H9 (cell line): ENCODE data around the gene SAFB. TPM values are rescaled to one million over a fixed set of nuclear protein-coding genes. Genes with fewer than 3 reads are reported as not detected.
A peak's percentile ranks its signal among the peaks of the same experiment; 100 is the strongest.

Experiments used
- DNase-seq: peaks from one replicate; pipeline ENCODE4 v3.0.0-alpha.2; 2017
- H2AFZ ChIP-seq: one replicate; pipeline ENCODE4 v1.6.1; 2013; ENCODE audit warnings: mild to moderate bottlenecking, low read length, control low read depth, moderate library complexity
- H2AK5ac ChIP-seq: 2 replicates; pipeline ENCODE4 v1.6.1; 2013; ENCODE audit warnings: low read length, control low read depth, mixed read lengths; ENCODE audit not compliant: insufficient read length
- H2BK120ac ChIP-seq: one replicate; pipeline ENCODE4 v1.6.1; 2013; ENCODE audit warnings: low read depth, mild to moderate bottlenecking, low read length, control low read depth, inconsistent platforms; ENCODE audit not compliant: poor library complexity, severe bottlenecking
- H2BK12ac ChIP-seq: 2 replicates; pipeline ENCODE4 v1.6.1; 2013; ENCODE audit warnings: low read length, control low read depth, mixed read lengths, low read depth; ENCODE audit not compliant: insufficient read length
- H2BK15ac ChIP-seq: 2 replicates; pipeline ENCODE4 v1.6.1; 2013; ENCODE audit warnings: low read depth, low read length, control low read depth
- H2BK20ac ChIP-seq: one replicate; pipeline ENCODE4 v1.6.1; 2013; ENCODE audit warnings: low read depth, mild to moderate bottlenecking, low read length, control low read depth, inconsistent platforms; ENCODE audit not compliant: poor library complexity, severe bottlenecking
- H2BK5ac ChIP-seq: 2 replicates; pipeline ENCODE4 v1.6.1; 2013; ENCODE audit warnings: low read length, control low read depth, mixed read lengths; ENCODE audit not compliant: insufficient read length
- H3K14ac ChIP-seq: 2 replicates; pipeline ENCODE4 v1.6.1; 2013; ENCODE audit warnings: low read length, control low read depth; ENCODE audit not compliant: insufficient read depth
- H3K18ac ChIP-seq: 2 replicates; pipeline ENCODE4 v1.6.1; 2013; ENCODE audit warnings: low read depth, mild to moderate bottlenecking, mixed read lengths, low read length, control low read depth; ENCODE audit not compliant: insufficient read length
- H3K23ac ChIP-seq: 2 replicates; pipeline ENCODE4 v1.6.1; 2013; ENCODE audit warnings: low read length, control low read depth, mixed read lengths, low read depth; ENCODE audit not compliant: insufficient read length
- H3K23me2 ChIP-seq: 2 replicates; pipeline ENCODE4 v1.6.1; 2013; ENCODE audit warnings: low read depth, mild to moderate bottlenecking, mixed read lengths, low read length, control low read depth; ENCODE audit not compliant: insufficient read length, poor library complexity, severe bottlenecking
- H3K27ac ChIP-seq: 2 replicates; pipeline ENCODE4 v1.5.1; 2013; ENCODE audit warnings: low read length, control low read depth, mixed read lengths, low read depth; ENCODE audit not compliant: insufficient read length
- H3K27me3 ChIP-seq: 2 replicates; pipeline ENCODE4 v1.6.1; 2013; ENCODE audit warnings: low read length, control low read depth, inconsistent platforms; ENCODE audit not compliant: insufficient read depth
- H3K4ac ChIP-seq: 2 replicates; pipeline ENCODE4 v1.6.1; 2013; ENCODE audit warnings: low read depth, mild to moderate bottlenecking, control low read depth, inconsistent platforms, low read length, moderate library complexity
- H3K4me1 ChIP-seq: 2 replicates; pipeline ENCODE4 v1.6.1; 2013; ENCODE audit warnings: low read length, control low read depth, inconsistent platforms; ENCODE audit not compliant: insufficient read depth
- H3K4me2 ChIP-seq: 2 replicates; pipeline ENCODE4 v1.6.1; 2013; ENCODE audit warnings: low read length, control low read depth, mixed read lengths; ENCODE audit not compliant: insufficient read length, insufficient read depth
- H3K56ac ChIP-seq: 2 replicates; pipeline ENCODE4 v1.6.1; 2013; ENCODE audit warnings: low read depth, mild to moderate bottlenecking, mixed read lengths, low read length, control low read depth; ENCODE audit not compliant: insufficient read length
- H3K79me1 ChIP-seq: 2 replicates; pipeline ENCODE4 v1.6.1; 2013; ENCODE audit warnings: low read depth, mild to moderate bottlenecking, moderate library complexity, low read length, control low read depth, inconsistent platforms; ENCODE audit not compliant: insufficient read depth, poor library complexity, severe bottlenecking
- H3K79me2 ChIP-seq: 2 replicates; pipeline ENCODE4 v1.6.1; 2013; ENCODE audit warnings: low read length, control low read depth, inconsistent platforms; ENCODE audit not compliant: insufficient read depth
- H3K9ac ChIP-seq: 2 replicates; pipeline ENCODE4 v1.6.1; 2013; ENCODE audit warnings: low read length, control low read depth, mixed read lengths; ENCODE audit not compliant: insufficient read length; ENCODE audit errors: extremely low read depth
- H3K9me3 ChIP-seq: one replicate; pipeline ENCODE4 v1.6.1; 2013; ENCODE audit warnings: low read depth, low read length, inconsistent platforms; ENCODE audit not compliant: control insufficient read depth
- H3T11ph ChIP-seq: one replicate; pipeline ENCODE4 v1.6.1; 2013; ENCODE audit warnings: mild to moderate bottlenecking, low read length, control low read depth, inconsistent platforms
- H4K20me1 ChIP-seq: one replicate; pipeline ENCODE4 v1.6.1; 2013; ENCODE audit not compliant: control insufficient read depth, insufficient read length, insufficient read depth
- H4K5ac ChIP-seq: 2 replicates; pipeline ENCODE4 v1.6.1; 2013; ENCODE audit warnings: low read depth, mild to moderate bottlenecking, mixed read lengths, low read length, control low read depth; ENCODE audit not compliant: insufficient read length
- H4K8ac ChIP-seq: replicated peaks from 2 replicates; pipeline ENCODE4 v1.6.1; 2013; ENCODE audit warnings: low read length, control low read depth, mixed read lengths, low read depth; ENCODE audit not compliant: insufficient read length
- H4K91ac ChIP-seq: 2 replicates; pipeline ENCODE4 v1.6.1; 2013; ENCODE audit warnings: low read depth, mild to moderate bottlenecking, moderate library complexity, mixed read lengths, low read length, control low read depth; ENCODE audit not compliant: insufficient read length
- H3K27ac Mint-ChIP-seq, 3 experiments: 2 replicates in 2 of 3; 3 replicates in 1 of 3; pipeline ENCODE4 v1.8.0; 2020 to 2021; ENCODE audit warnings: mixed read lengths in 3 of 3, mild to moderate bottlenecking in 1 of 3, moderate library complexity in 1 of 3
- H3K27me3 Mint-ChIP-seq: 2 replicates; pipeline ENCODE4 v1.8.0; 2021; ENCODE audit warnings: low read depth, mild to moderate bottlenecking, moderate library complexity, mixed read lengths
- H3K36me3 Mint-ChIP-seq, 3 experiments: 2 replicates in 2 of 3; 3 replicates in 1 of 3; pipeline ENCODE4 v1.8.0; 2020 to 2021; ENCODE audit warnings: low read depth in 3 of 3, mixed read lengths in 3 of 3; ENCODE audit not compliant: insufficient read depth in 1 of 3
- H3K4me1 Mint-ChIP-seq, 2 experiments: 2 replicates each; pipeline ENCODE4 v1.8.0; 2020; ENCODE audit warnings: mixed read lengths in 2 of 2
- H3K4me3 Mint-ChIP-seq, 2 experiments: 2 replicates in 1 of 2; 3 replicates in 1 of 2; pipeline ENCODE4 v1.8.0; 2020 to 2021; ENCODE audit warnings: mild to moderate bottlenecking in 2 of 2, mixed read lengths in 2 of 2, moderate library complexity in 1 of 2
- H3K9me3 Mint-ChIP-seq, 2 experiments: 2 replicates in 1 of 2; 3 replicates in 1 of 2; pipeline ENCODE4 v1.8.0; 2020; ENCODE audit warnings: mild to moderate bottlenecking in 2 of 2, mixed read lengths in 2 of 2, moderate library complexity in 1 of 2
- CTCF ChIP-seq: fragments of 200-600 bp; sonication (generic); conservative IDR thresholded peaks from 3 replicates; pipeline ENCODE4 v1.8.0; 2021; ENCODE audit warnings: antibody characterized with exemption, mild to moderate bottlenecking
- WGBS: extraction: QIAGEN DNeasy Blood & Tissue Kit; methylation state at CpG from one replicate; pipeline ENCODE4 v1.1.7; 2013; ENCODE audit warnings: missing lambda C conversion rate, low lambda C conversion rate, mixed read lengths; ENCODE audit not compliant: insufficient read length; ENCODE audit errors: extremely low coverage; 5-methylcytosine and 5-hydroxymethylcytosine counted together
- total RNA-seq: library from RNA; stranded (reverse); gene quantifications from 2 replicates; pipeline ENCODE4 v1.2.1, GENCODE V29; 2021

The SAFB gene
- total RNA-seq, 1 experiment from 2014 or later = 110 TPM

DNA sequence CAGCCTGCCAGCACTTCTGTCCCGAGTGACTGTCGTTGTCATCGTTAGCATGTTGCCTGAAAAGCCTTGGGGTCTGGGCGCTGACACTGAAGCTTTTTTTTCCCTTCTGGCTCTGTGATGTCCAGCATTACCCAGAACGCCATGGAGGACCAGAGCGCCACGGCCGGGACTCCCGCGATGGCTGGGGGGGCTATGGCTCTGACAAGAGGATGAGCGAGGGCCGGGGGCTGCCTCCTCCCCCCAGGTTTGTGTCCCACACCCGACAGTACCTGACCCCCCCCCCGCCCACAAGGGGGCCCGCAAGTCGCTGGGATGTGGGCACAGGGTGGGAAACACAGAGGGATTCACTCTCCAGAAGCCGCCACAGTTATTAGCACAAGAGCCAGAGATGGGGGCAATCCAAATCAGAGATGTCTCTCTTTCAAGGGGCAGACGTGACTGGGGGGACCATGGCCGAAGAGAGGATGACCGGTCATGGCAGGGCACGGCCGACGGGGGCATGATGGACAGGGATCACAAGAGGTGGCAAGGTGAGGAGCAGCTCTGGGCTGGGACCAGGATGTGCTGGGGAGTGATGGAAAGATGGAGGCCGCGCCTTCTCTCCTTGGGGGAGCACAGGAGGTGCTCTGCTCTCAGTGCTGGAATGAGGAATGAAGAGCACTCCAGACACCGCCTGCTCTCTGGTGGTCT, 44.2 kb downstream of the SAFB start:
- Histone ChIP-seq H3K27ac (no peak overlapping the region), H3K56ac (no peak overlapping the region), H4K5ac (no peak overlapping the region), H2BK5ac (no peak overlapping the region), H2BK15ac (no peak overlapping the region), H3K4me1 (no peaks in the 10 kb centered on the region), H2BK120ac (no peak overlapping the region), H3K4me2 (no peak overlapping the region), H3K23ac (no peak overlapping the region), H3K79me1 (no peaks in the 10 kb centered on the region), H2AK5ac (no peak overlapping the region), H3K4ac (no peak overlapping the region), H3T11ph (no peak overlapping the region), H2BK12ac (no peak overlapping the region), H2AFZ (no peak overlapping the region), H3K9ac (no peak overlapping the region), H2BK20ac (no peak overlapping the region), H4K20me1 (peaks cover 4% of the 10 kb centered on the region), H3K18ac (no peak overlapping the region), H4K91ac (no peak overlapping the region), H3K27me3 (no peaks in the 10 kb centered on the region), H3K9me3 (no peaks in the 10 kb centered on the region), H3K23me2 (no peaks in the 10 kb centered on the region), H3K14ac (no peak overlapping the region), H3K79me2 (no peaks in the 10 kb centered on the region), H4K8ac (no peak overlapping the region)
- H3K4me3 Mint-ChIP-seq = no peak overlapping the region; a peak in 1 of 5 replicates
- peaks cover 43 to 86% (median 70%) of the 10 kb centered on the region in 3 experiments; a peak in 6 of 7 replicates for H3K36me3 Mint-ChIP-seq
- DNase-seq = no peak
- H3K27ac Mint-ChIP-seq = peak overlapping the region in 2 of 3 experiments; percentile 91 to 94; a peak in 4 of 7 replicates
- WGBS = no CpG with 5 or more reads among the region's 26 CpGs
- H3K9me3 Mint-ChIP-seq = no peaks in the 10 kb centered on the region
- H3K4me1 Mint-ChIP-seq = peaks cover 7 to 14% of the 10 kb centered on the region in 2 experiments
- H3K27me3 Mint-ChIP-seq = no peaks in the 10 kb centered on the region; the same call in 1 of the 2 replicates
- no peak for TF ChIP-seq CTCF
